Transverse colon (tissue), 4 donors: Measurements from ENCODE around the gene GPHA2.

Source experiments
- POLR2A ChIP-seq: fragments of 450-650 bp; IDR thresholded peaks from one replicate; pipeline ENCODE4 v1.6.1; 2016; ENCODE audit warnings: antibody characterized with exemption, mild to moderate bottlenecking, moderate library complexity
- POLR2AphosphoS5 ChIP-seq, 3 donors: sonication (generic); formaldehyde crosslinking; IDR thresholded peaks; one replicate each; pipeline ENCODE4 v1.6.1; 2016; ENCODE audit warnings: antibody characterized with exemption in 3 of 3
- TF ChIP-seq, protein P1 (sequence below), 5 experiments: fragments of 200-600 bp in 3 of 5; fragments of 450-650 bp in 2 of 5; sonication (generic) in 3 of 5; IDR thresholded peaks; 1 replicate in 2 of 5; 2 replicates in 3 of 5; pipeline ENCODE4 v1.5.1; 2016 to 2017; ENCODE audit warnings: antibody characterized with exemption in 5 of 5, inconsistent platforms in 3 of 5, mild to moderate bottlenecking in 2 of 5, moderate library complexity in 1 of 5

DNA sequence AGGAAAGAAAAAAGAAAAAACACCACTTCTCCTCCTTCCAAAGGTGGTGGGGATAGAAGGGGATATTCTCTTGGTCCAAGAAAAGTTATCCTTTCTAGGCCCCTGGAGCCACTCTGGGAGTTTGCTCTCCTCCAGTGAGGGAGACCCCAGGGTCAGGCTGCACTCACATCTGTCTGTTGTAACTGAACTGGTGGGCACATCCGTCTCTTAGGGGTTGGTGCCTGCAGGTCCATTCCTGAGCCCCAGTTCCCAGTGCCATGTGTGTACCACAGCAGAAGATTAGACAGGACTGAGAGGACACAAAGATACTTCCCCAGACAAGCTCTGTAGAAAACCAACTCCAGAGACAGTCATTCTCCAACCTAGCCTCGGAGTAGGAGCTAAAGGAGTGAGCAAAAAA is 15.6 kb downstream of the GPHA2 start:
- TF ChIP-seq POLR2A = no peak
- TF ChIP-seq, protein P1, sequence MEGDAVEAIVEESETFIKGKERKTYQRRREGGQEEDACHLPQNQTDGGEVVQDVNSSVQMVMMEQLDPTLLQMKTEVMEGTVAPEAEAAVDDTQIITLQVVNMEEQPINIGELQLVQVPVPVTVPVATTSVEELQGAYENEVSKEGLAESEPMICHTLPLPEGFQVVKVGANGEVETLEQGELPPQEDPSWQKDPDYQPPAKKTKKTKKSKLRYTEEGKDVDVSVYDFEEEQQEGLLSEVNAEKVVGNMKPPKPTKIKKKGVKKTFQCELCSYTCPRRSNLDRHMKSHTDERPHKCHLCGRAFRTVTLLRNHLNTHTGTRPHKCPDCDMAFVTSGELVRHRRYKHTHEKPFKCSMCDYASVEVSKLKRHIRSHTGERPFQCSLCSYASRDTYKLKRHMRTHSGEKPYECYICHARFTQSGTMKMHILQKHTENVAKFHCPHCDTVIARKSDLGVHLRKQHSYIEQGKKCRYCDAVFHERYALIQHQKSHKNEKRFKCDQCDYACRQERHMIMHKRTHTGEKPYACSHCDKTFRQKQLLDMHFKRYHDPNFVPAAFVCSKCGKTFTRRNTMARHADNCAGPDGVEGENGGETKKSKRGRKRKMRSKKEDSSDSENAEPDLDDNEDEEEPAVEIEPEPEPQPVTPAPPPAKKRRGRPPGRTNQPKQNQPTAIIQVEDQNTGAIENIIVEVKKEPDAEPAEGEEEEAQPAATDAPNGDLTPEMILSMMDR (IDR thresholded peaks at IDR 0.05) = no peak
- TF ChIP-seq POLR2AphosphoS5 (IDR thresholded peaks at IDR 0.05) = no peak
